Natural killer cell (primary cell): Measurements from ENCODE around the gene PCK2. TPM values are rescaled to one million over a fixed set of nuclear protein-coding genes. Genes with fewer than 3 reads are reported as not detected.
A peak's percentile ranks its signal among the peaks of the same experiment; 100 is the strongest.

Source experiments
- ATAC-seq, 3 donors: fragments of 150-1000 bp in 2 of 3; fragments of 200-7000 bp in 1 of 3; cut with Tn5 transposase; 1 replicate in 1 of 3; 2 replicates in 2 of 3; pipeline ENCODE4 v1.10.0; 2021; ENCODE audit warnings: mild to moderate bottlenecking in 2 of 3, moderate library complexity in 2 of 3
- DNase-seq, 2 donors: peaks; one replicate each; pipeline versions ENCODE4 v3.0.0 to v3.0.0-alpha.2; 2013 to 2021; ENCODE audit warnings: mixed read lengths in 1 of 2
- H3K27ac ChIP-seq: one replicate; pipeline ENCODE4 v1.5.1; 2013; ENCODE audit warnings: mild to moderate bottlenecking, low read length
- H3K27me3 ChIP-seq: one replicate; pipeline ENCODE4 v1.6.1; 2013; ENCODE audit warnings: low read length; ENCODE audit not compliant: control insufficient read depth, insufficient read depth
- H3K36me3 ChIP-seq: one replicate; pipeline ENCODE4 v1.6.1; 2013; ENCODE audit warnings: low read length; ENCODE audit not compliant: control insufficient read depth, insufficient read depth
- H3K4me1 ChIP-seq: one replicate; pipeline ENCODE4 v1.6.1; 2013; ENCODE audit warnings: low read length; ENCODE audit not compliant: control insufficient read depth, insufficient read depth
- H3K4me3 ChIP-seq: one replicate; pipeline ENCODE4 v1.5.1; 2013; ENCODE audit warnings: low read length
- H3K9me3 ChIP-seq: one replicate; pipeline ENCODE4 v1.6.1; 2013; ENCODE audit warnings: low read length; ENCODE audit not compliant: control insufficient read depth, insufficient read depth
- H3K27ac Mint-ChIP-seq, 2 donors: one replicate each; pipeline ENCODE4 v1.8.0; 2022; ENCODE audit warnings: mild to moderate bottlenecking in 2 of 2, mixed read lengths in 2 of 2, moderate library complexity in 1 of 2
- H3K27me3 Mint-ChIP-seq, 2 donors: one replicate each; pipeline ENCODE4 v1.8.0; 2022; ENCODE audit warnings: low read depth in 2 of 2, mixed read lengths in 2 of 2
- H3K36me3 Mint-ChIP-seq: one replicate; pipeline ENCODE4 v1.8.0; 2022; ENCODE audit warnings: mixed read lengths
- H3K4me1 Mint-ChIP-seq, 2 donors: one replicate each; pipeline ENCODE4 v1.8.0; 2022; ENCODE audit warnings: mixed read lengths in 2 of 2
- H3K4me3 Mint-ChIP-seq: one replicate; pipeline ENCODE4 v1.8.0; 2022; ENCODE audit warnings: mild to moderate bottlenecking, moderate library complexity, mixed read lengths
- H3K9me3 Mint-ChIP-seq, 2 donors: one replicate each; pipeline ENCODE4 v1.8.0; 2022; ENCODE audit warnings: mixed read lengths in 2 of 2
- WGBS: methylation state at CpG from one replicate; pipeline ENCODE4 v1.1.7; 2013; ENCODE audit warnings: missing lambda C conversion rate; ENCODE audit not compliant: insufficient coverage; 5-methylcytosine and 5-hydroxymethylcytosine counted together
- intact Hi-C: fragments of 100-400 bp; cut with micrococcal nuclease; formaldehyde crosslinking; loops from one replicate; pipeline ENCODE4 v1.14.2; 2022
- total RNA-seq, 4 donors: library from RNA; stranded (reverse); fragments of 120-200 nt in 1 of 4; gene quantifications; one replicate each; pipeline versions ENCODE4 v1.2.3 to v1.2.4, GENCODE V29; 2013 to 2022
- TF ChIP-seq, protein P1 (sequence below): fragments of 200-600 bp; IDR thresholded peaks from one replicate; pipeline ENCODE4 v1.8.0; 2022; ENCODE audit warnings: antibody characterized with exemption

PCK2 gene
- total RNA-seq, 3 donors from 2014 or later (not counting 1 experiment from before 2014, with no cell fraction given), result 9.8 to 13.8 (median 12.3) TPM

DNA sequence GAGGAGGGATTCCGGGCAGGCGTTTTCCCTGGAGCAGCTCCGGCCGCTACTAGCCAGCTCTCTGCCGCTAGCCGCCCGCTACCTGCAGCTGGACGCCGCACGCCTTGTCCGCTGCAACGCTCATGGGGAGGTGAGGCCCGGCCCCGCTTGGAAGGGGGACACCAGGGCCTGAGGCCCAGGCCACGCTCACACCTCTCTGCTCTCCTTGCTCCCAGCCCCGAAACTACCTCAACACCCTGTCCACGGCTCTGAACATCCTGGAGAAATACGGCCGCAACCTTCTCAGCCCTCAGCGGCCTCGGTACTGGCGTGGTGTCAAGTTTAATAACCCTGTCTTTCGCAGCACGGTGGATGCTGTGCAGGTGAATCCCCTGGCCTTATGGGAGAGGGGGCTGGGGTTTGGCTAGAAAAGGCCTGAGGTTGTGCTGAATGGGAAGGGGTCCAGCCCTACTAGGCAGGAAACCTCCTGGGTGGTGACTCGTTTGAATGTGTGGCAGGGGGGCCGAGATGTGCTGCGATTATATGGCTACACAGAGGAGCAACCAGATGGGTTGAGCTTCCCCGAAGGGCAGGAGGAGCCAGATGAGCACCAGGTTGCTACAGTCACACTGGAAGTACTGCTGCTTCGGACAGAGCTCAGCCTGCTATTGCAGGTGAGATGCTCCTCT, 53.8 kb downstream of the PCK2 start:
- intact Hi-C loops, result loop anchor here (1.0 to 2.0 kb wide), 5 partner anchors 12 to 123 kb away; partner anchors contain the start of genes CHMP4A, DCAF11, IPO4 and NRL
- ATAC-seq (no peak), DNase-seq (peak in 1 of 2 donors; percentile 33)
- Histone ChIP-seq H3K27ac (no peak overlapping the region), H3K4me3 (peak overlapping the region; percentile 91), H3K27me3 (no peaks in the 10 kb centered on the region), H3K9me3 (no peaks in the 10 kb centered on the region), H3K4me1 (peaks cover 28% of the 10 kb centered on the region), H3K36me3 (peaks cover 54% of the 10 kb centered on the region)
- H3K27ac Mint-ChIP-seq, result peak overlapping the region; percentile 94
- no peaks in the 10 kb centered on the region for H3K9me3 Mint-ChIP-seq
- H3K4me1 Mint-ChIP-seq, result peaks cover 53 to 70% of the 10 kb centered on the region in 2 donors
- 7% methylated on average over 29 of the region's 29 CpGs for WGBS
- TF ChIP-seq, protein P1, sequence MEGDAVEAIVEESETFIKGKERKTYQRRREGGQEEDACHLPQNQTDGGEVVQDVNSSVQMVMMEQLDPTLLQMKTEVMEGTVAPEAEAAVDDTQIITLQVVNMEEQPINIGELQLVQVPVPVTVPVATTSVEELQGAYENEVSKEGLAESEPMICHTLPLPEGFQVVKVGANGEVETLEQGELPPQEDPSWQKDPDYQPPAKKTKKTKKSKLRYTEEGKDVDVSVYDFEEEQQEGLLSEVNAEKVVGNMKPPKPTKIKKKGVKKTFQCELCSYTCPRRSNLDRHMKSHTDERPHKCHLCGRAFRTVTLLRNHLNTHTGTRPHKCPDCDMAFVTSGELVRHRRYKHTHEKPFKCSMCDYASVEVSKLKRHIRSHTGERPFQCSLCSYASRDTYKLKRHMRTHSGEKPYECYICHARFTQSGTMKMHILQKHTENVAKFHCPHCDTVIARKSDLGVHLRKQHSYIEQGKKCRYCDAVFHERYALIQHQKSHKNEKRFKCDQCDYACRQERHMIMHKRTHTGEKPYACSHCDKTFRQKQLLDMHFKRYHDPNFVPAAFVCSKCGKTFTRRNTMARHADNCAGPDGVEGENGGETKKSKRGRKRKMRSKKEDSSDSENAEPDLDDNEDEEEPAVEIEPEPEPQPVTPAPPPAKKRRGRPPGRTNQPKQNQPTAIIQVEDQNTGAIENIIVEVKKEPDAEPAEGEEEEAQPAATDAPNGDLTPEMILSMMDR, result no peak
- H3K27me3 Mint-ChIP-seq, result no peaks in the 10 kb centered on the region
- H3K36me3 Mint-ChIP-seq, result peaks cover 7% of the 10 kb centered on the region
- H3K4me3 Mint-ChIP-seq, result peak overlapping the region; percentile 97

DNA sequence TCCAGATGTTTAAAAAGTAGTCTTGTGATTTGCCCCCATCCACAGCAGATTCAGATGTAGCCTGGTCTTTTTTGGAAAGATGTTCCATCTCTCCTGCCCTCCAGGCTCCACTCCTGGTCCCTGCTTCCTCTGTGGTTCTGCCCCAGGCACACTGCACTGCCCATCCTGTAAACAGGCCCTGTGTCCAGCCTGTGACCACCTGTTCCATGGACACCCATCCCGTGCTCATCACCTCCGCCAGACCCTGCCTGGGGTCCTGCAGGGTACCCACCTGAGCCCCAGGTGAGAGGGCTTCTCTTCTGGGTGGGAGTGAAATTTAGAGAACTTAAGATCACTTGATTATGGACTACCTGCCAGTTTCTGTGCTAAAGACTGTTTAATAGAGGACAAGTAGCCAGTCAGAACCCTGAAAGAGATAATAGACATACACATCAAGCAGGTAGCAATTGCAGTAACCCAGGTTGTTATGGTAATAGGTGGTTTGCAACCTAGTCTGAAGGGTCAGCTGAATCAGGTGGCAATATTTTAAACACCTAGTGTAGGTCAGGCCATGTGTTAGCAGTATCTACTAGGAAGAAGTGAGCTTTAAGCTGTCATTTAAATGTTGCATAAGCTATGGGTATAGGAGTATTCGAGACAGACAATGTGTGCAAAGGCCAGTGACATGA, 55.3 kb downstream of the PCK2 start:
- 98% methylated on average over 3 of the region's 3 CpGs for WGBS
- Histone ChIP-seq H3K9me3 (no peaks in the 10 kb centered on the region), H3K4me3 (no peak overlapping the region), H3K27me3 (no peaks in the 10 kb centered on the region), H3K36me3 (peaks cover 42% of the 10 kb centered on the region), H3K27ac (no peak overlapping the region), H3K4me1 (peaks cover 28% of the 10 kb centered on the region)
- intact Hi-C loops, result no loop called here
- H3K4me1 Mint-ChIP-seq, result peaks cover 48 to 59% of the 10 kb centered on the region in 2 donors
- no peak overlapping the region for H3K27ac Mint-ChIP-seq
- peak overlapping the region; percentile 59 for H3K4me3 Mint-ChIP-seq
- no peaks in the 10 kb centered on the region for H3K9me3 Mint-ChIP-seq
- H3K36me3 Mint-ChIP-seq, result peaks cover 1% of the 10 kb centered on the region
- ATAC-seq, result no peak
- no peak for DNase-seq
- TF ChIP-seq, protein P1, result no peak
- no peaks in the 10 kb centered on the region for H3K27me3 Mint-ChIP-seq

DNA sequence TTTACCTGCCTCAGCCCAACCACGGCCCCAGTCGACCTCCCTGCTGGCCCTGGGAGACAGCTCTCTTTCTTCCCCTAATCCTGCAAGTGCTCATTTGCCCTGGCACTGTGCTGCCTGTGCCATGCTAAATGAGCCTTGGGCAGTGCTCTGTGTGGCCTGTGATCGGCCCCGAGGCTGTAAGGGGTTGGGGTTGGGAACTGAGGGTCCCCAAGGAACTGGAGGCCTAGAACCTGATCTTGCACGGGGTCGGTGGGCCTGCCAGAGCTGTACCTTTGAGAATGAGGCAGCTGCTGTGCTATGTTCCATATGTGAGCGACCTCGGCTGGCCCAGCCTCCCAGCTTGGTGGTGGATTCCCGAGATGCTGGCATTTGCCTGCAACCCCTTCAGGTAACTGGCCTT, 56.0 kb downstream of the PCK2 start:
- no peak overlapping the region for H3K27ac ChIP-seq
- Mint-ChIP-seq H3K36me3 (no peaks in the 10 kb centered on the region), H3K4me1 (peaks cover 43 to 53% of the 10 kb centered on the region in 2 donors), H3K9me3 (no peaks in the 10 kb centered on the region), H3K27ac (no peak overlapping the region), H3K27me3 (no peaks in the 10 kb centered on the region), H3K4me3 (no peak overlapping the region)
- WGBS, result 97% methylated on average over 9 of the region's 9 CpGs
- no peak for ATAC-seq
- no peak for DNase-seq
- no peak overlapping the region for H3K4me3 ChIP-seq
- H3K4me1 ChIP-seq, result peaks cover 25% of the 10 kb centered on the region
- no peaks in the 10 kb centered on the region for H3K27me3 ChIP-seq
- peaks cover 45% of the 10 kb centered on the region for H3K36me3 ChIP-seq
- intact Hi-C loops, result no loop called here
- TF ChIP-seq, protein P1, result no peak
- H3K9me3 ChIP-seq, result no peaks in the 10 kb centered on the region
